A549 (cell line): Measurements from ENCODE around the gene HOXD9. TPM values are rescaled to one million over a fixed set of nuclear protein-coding genes. Genes with fewer than 3 reads are reported as not detected.

Experiments
- ATAC-seq, 2 experiments: fragments of 200-7000 bp in 1 of 2; fragments of >200 bp in 1 of 2; cut with Nextera tagmentation in 1 of 2; cut with Tn5 transposase in 1 of 2; 3 replicates each; pipeline versions ENCODE4 v1.8.0 to v1.9.1; 2018 to 2020; ENCODE audit warnings: mild to moderate bottlenecking in 1 of 2, moderate library complexity in 1 of 2
- CTCF ChIA-PET: fragments of 300-600 bp; sonication (Branson Sonifier 250); formaldehyde crosslinking; extraction: SDS; loops from one replicate; lab custom pipeline; 2021; ENCODE audit warnings: antibody characterized with exemption, inconsistent platforms; lab: Yijun Ruan, JAX
- POLR2A ChIA-PET: fragments of 350-600 bp; formaldehyde crosslinking; extraction: SDS; loops from one replicate; lab custom pipeline; 2021; ENCODE audit warnings: antibody characterized with exemption, inconsistent platforms; lab: Yijun Ruan, JAX
- DNase-seq, 2 experiments: peaks; one replicate each; pipeline versions ENCODE4 v3.0.0 to v3.0.0-alpha.2; 2011 to 2016; ENCODE audit warnings: low read depth in 1 of 2, low spot score in 1 of 2
- FAIRE-seq: peaks from 2 replicates; lab custom pipeline; 2011; peaks lifted over from hg19 to GRCh38; lab: Jason Lieb, UNC
- H3K27ac ChIP-seq, 2 experiments: fragments of >200 bp; sonication (Bioruptor Twin); formaldehyde crosslinking; 3 replicates each; pipeline ENCODE4 v1.5.1; 2016 to 2017
- H3K4me1 ChIP-seq: fragments of >200 bp; sonication (Bioruptor Twin); formaldehyde crosslinking; 3 replicates; pipeline ENCODE4 v1.6.1; 2016
- H3K4me2 ChIP-seq: fragments of >200 bp; sonication (Bioruptor Twin); formaldehyde crosslinking; 3 replicates; pipeline ENCODE4 v1.6.1; 2016
- H3K4me3 ChIP-seq: fragments of >200 bp; sonication (Bioruptor Twin); formaldehyde crosslinking; 3 replicates; pipeline ENCODE4 v1.5.1; 2016
- H3K9me3 ChIP-seq: fragments of >200 bp; sonication (Bioruptor Twin); formaldehyde crosslinking; 3 replicates; pipeline ENCODE4 v1.6.1; 2016
- BHLHE40 ChIP-seq: IDR thresholded peaks from 2 replicates; pipeline ENCODE4 v1.6.1; 2012; ENCODE audit warnings: low read depth, low read length, inconsistent platforms
- CHD2 ChIP-seq: fragments of 150-350 bp; IDR thresholded peaks from 2 replicates; pipeline ENCODE4 v1.6.1; 2014; ENCODE audit warnings: low read length; ENCODE audit not compliant: partially characterized antibody
- JUN ChIP-seq, 2 experiments: fragments of >200 bp; sonication (Bioruptor Twin); formaldehyde crosslinking; IDR thresholded peaks; 2 replicates in 1 of 2; 3 replicates in 1 of 2; pipeline ENCODE4 v1.6.1; 2016 to 2017
- MAFK ChIP-seq: fragments of 450-650 bp; IDR thresholded peaks from 2 replicates; pipeline ENCODE4 v1.6.1; 2014; ENCODE audit not compliant: partially characterized antibody
- MYC ChIP-seq: IDR thresholded peaks from 2 replicates; pipeline ENCODE4 v1.6.1; 2012; ENCODE audit warnings: mild to moderate bottlenecking, inconsistent platforms, low read length, improper control_type of control experiment, borderline replicate concordance
- NR3C1 ChIP-seq: fragments of >200 bp; sonication (Bioruptor Twin); formaldehyde crosslinking; IDR thresholded peaks from 3 replicates; pipeline ENCODE4 v1.6.1; 2017
- PHF8 ChIP-seq: fragments of 200-600 bp; sonication (generic); IDR thresholded peaks from 2 replicates; pipeline ENCODE4 v1.6.1; 2016; ENCODE audit warnings: low read depth, mild to moderate bottlenecking, antibody characterized with exemption, moderate library complexity, borderline replicate concordance
- POLR2AphosphoS2 ChIP-seq: conservative IDR thresholded peaks from 2 replicates; pipeline ENCODE4 v1.6.1; 2012; ENCODE audit warnings: low read length, improper control_type of control experiment, inconsistent platforms
- RAD21 ChIP-seq, 2 experiments: fragments of >200 bp in 1 of 2; sonication (Bioruptor Twin) in 1 of 2; formaldehyde crosslinking in 1 of 2; IDR thresholded peaks in 1 of 2; conservative IDR thresholded peaks in 1 of 2; 2 replicates in 1 of 2; 3 replicates in 1 of 2; pipeline ENCODE4 v1.6.1; 2012 to 2018; ENCODE audit warnings: inconsistent platforms in 1 of 2
- RARB ChIP-seq: fragments of 250-450 bp; sonication (Bioruptor Pico); IDR thresholded peaks from 2 replicates; pipeline ENCODE4 v1.8.0; 2021; ENCODE audit warnings: mild to moderate bottlenecking, moderate library complexity
- RFX5 ChIP-seq: fragments of 450-650 bp; IDR thresholded peaks from 2 replicates; pipeline ENCODE4 v1.7.1; 2014; ENCODE audit warnings: antibody characterized with exemption, mild to moderate bottlenecking, moderate library complexity
- SMC3 ChIP-seq: fragments of >200 bp; sonication (Bioruptor Twin); formaldehyde crosslinking; IDR thresholded peaks from 3 replicates; pipeline ENCODE4 v1.6.1; 2018; ENCODE audit warnings: inconsistent platforms
- SREBF2 ChIP-seq: fragments of 450-650 bp; IDR thresholded peaks from 2 replicates; pipeline ENCODE4 v1.6.1; 2014; ENCODE audit warnings: mild to moderate bottlenecking, moderate library complexity
- USF2 ChIP-seq: fragments of 450-650 bp; IDR thresholded peaks from 2 replicates; pipeline ENCODE4 v1.6.1; 2014; ENCODE audit warnings: antibody characterized with exemption
- ZNF302 ChIP-seq: fragments of 250-450 bp; sonication (Bioruptor Pico); IDR thresholded peaks from 2 replicates; pipeline ENCODE4 v1.9.0; 2021; ENCODE audit warnings: inconsistent platforms, mild to moderate bottlenecking, moderate library complexity
- WGBS: methylation state at CpG from one replicate; pipeline ENCODE4 v1.1.6; 2017; ENCODE audit errors: missing lambda C conversion rate; 5-methylcytosine and 5-hydroxymethylcytosine counted together
- polyA plus RNA-seq, 4 experiments: library from polyadenylated mRNA; depleted of rRNA in 3 of 4; stranded (reverse); fragments of >200 nt; fragmentation: RNase III in 1 of 4; extraction: RNeasy Plus Mini Kit Qiagen cat#74134 plus additional on column Dnase treatment in 1 of 4; gene quantifications; 2 replicates in 3 of 4; 3 replicates in 1 of 4; pipeline ENCODE4 v1.2.3, GENCODE V29; 2011 to 2017
- TF ChIP-seq, protein P1 (sequence below): IDR thresholded peaks from 2 replicates; pipeline ENCODE4 v1.6.1; 2012
- TF ChIP-seq, protein P2 (sequence below): fragments of >200 bp; sonication (Bioruptor Twin); formaldehyde crosslinking; IDR thresholded peaks from 3 replicates; pipeline ENCODE4 v1.5.1; 2016
- TF ChIP-seq, protein P3 (sequence below): IDR thresholded peaks from 2 replicates; pipeline ENCODE4 v1.6.1; 2012; ENCODE audit warnings: low read depth, borderline replicate concordance

HOXD9 gene
- polyA plus RNA-seq, 2 of the 4 experiments (the other 2 are of a cell fraction) = 0.45 to 1.0 TPM

DNA sequence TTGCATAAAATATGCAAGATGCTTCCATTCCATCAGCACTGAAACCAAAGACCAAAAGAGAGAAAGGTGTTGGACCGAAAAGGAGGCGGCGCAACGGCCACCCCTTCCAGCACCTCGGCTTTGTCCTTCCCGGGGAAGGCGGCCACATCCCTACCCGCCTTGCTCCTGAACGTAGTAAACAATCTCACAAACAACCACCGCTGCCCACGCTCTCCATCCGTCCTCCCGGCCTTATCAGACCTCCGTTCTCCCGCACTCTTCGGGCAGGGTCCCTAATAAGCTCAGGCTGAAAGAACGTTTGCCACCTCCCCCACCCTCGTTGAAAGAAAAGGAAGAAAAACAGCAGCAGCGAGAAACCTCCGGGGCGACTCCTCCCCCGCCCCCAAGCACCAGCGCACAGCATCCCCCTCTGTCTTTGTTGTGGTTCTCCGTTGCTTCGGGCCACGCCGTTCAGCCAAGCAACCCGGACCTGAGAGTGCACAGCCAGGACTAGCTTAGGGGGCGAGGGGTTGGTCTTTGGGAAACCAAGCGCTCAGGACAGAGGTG lies 43.2 kb upstream of the HOXD9 start:
- ChIA-PET POLR2A (no interaction called here), CTCF (interaction anchor here (0.6 to 5.5 kb wide), 31 partner anchors 8 to 1379 kb away, joined by 3 to 57 read pairs (median 5); partner anchors contain the start of gene HOXD11)
- H3K9me3 ChIP-seq = peaks cover 10% of the 10 kb centered on the region
- H3K4me3 ChIP-seq = peak overlapping the region; percentile 49
- peak; percentile 36 to 67; a peak in 5 of 6 replicates for ATAC-seq
- WGBS = 2% methylated on average over 21 of the region's 30 CpGs
- H3K27ac ChIP-seq = no peak overlapping the region
- no peak for FAIRE-seq
- DNase-seq = peak in 1 of 2 experiments; percentile 36
- TF ChIP-seq RAD21 (conservative IDR thresholded peaks at IDR 0.05 in 1 of 2, IDR thresholded peaks at IDR 0.05 in 1 of 2) = no peak
- TF ChIP-seq, protein P1, sequence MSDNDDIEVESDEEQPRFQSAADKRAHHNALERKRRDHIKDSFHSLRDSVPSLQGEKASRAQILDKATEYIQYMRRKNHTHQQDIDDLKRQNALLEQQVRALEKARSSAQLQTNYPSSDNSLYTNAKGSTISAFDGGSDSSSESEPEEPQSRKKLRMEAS = 0 out of 2 replicates have a peak, but pooled peaks have one; percentile 5
- TF ChIP-seq, all 56 proteins: peak for 1
- Histone ChIP-seq H3K4me1 (peaks cover 9% of the 10 kb centered on the region; the same call in 2 of the 3 replicates), H3K4me2 (peak overlapping the region; percentile 97)

DNA sequence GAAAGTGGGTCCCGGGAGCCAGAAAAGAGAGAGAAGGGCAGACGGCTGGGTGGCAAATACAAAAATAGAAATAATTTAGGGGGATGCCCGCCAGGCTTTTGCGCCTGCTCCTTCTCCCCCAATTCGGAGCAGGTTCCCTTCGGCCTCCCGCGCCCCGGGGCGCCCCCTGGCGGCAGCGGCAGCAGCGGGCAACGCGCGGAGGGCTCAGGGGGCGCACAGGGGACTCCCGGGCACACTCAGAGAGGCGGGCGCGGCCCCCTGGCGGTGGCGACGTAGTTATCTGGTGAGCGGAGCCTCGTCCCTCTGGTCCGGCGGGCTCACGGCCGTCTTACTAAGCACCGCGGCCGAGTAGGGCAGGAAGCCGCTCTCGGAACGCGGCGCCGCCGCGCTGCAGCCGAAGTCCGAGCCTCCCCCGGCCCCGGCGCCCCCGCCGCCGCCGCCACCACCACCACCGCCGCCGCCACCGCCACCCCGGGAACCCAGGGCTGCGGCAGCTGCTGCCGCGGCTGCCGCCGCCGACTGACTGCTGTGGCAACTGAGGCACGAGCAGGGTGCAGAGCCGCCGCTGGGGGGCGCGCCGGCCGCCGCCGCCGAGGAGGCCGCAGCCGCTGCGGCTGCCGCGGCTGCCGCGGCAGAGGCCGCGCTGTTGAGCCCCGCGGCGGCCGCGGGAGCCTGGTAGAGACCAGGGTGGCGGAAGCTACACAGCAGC lies 42.5 kb upstream of the HOXD9 start:
- FAIRE-seq (no peak), ATAC-seq (peak; percentile 91 to 97), DNase-seq (peak; percentile 82 to 85)
- H3K4me3 ChIP-seq = peak overlapping the region; percentile 49
- peaks cover 9% of the 10 kb centered on the region; the same call in 2 of the 3 replicates for H3K4me1 ChIP-seq
- peaks cover 10% of the 10 kb centered on the region for H3K9me3 ChIP-seq
- TF ChIP-seq SMC3 = peak; percentile 81
- TF ChIP-seq, protein P2, sequence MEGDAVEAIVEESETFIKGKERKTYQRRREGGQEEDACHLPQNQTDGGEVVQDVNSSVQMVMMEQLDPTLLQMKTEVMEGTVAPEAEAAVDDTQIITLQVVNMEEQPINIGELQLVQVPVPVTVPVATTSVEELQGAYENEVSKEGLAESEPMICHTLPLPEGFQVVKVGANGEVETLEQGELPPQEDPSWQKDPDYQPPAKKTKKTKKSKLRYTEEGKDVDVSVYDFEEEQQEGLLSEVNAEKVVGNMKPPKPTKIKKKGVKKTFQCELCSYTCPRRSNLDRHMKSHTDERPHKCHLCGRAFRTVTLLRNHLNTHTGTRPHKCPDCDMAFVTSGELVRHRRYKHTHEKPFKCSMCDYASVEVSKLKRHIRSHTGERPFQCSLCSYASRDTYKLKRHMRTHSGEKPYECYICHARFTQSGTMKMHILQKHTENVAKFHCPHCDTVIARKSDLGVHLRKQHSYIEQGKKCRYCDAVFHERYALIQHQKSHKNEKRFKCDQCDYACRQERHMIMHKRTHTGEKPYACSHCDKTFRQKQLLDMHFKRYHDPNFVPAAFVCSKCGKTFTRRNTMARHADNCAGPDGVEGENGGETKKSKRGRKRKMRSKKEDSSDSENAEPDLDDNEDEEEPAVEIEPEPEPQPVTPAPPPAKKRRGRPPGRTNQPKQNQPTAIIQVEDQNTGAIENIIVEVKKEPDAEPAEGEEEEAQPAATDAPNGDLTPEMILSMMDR = peak; percentile 93
- TF ChIP-seq PHF8 = no peak
- peak; percentile 40 to 67; a peak in 4 of 5 replicates for TF ChIP-seq RAD21 (conservative IDR thresholded peaks at IDR 0.05 in 1 of 2, IDR thresholded peaks at IDR 0.05 in 1 of 2)
- no peak for TF ChIP-seq MAFK
- TF ChIP-seq JUN (IDR thresholded peaks at IDR 0.05) = 0 out of 5 replicates have a peak, but pooled peaks of 1 of the 2 experiments have one; percentile 22
- no peak for TF ChIP-seq RARB (CRISPR knock-in tag)
- TF ChIP-seq ZNF302 (CRISPR knock-in tag) = no peak
- peak overlapping the region; percentile 64 to 80; a peak in 5 of 6 replicates for H3K27ac ChIP-seq
- 1% methylated on average over 17 of the region's 86 CpGs for WGBS
- peak overlapping the region; percentile 97 for H3K4me2 ChIP-seq
- ChIA-PET CTCF (interaction anchor here (0.6 to 5.5 kb wide), 32 partner anchors 9 to 1380 kb away, joined by 3 to 57 read pairs (median 5); partner anchors contain the start of gene HOXD11), POLR2A (interaction anchor here (0.6 kb wide), 1 partner anchor 65 kb away, joined by 4 read pairs; no protein-coding TSS in a partner anchor)

DNA sequence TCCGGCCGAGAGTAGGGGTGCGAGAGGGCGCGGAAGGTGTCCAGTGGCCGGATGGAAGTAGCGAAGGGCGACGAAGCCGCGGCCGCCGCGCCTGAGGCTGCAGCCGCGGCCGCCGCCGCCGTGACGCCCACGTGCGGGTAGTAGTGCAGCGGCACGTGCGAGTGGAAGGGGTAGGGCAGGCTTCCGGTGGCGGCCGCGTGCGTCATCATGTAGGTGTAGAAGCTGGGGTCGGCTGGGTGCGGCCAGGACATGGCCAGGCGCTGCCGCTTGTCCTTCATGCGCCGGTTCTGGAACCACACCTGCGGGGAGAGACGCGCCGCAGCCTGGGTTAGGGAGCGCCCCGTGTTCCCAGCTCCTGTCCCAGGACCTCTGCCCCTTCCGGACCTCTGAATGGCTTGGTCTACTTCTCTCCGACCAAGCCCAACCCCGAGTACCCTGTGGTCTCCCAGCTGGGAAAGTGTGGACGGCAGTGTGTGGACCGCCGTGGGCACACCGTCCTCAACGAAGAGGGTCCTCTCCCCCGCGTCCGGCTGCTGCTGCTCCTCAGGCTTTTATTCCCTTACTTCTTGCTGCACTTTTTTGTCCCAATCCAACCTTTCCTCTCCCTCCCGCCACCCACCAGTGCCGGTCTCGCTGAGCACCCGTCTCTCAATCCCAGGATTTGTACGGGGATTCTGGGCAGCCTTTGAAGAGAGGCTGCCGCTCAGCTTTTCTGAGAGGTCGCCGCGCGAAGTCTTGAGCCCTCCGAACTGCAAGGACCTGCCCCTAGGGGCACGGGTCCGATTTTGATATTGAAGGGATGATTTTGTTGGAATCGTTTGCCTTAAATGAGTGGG lies 41.8 kb upstream of the HOXD9 start:
- peak in 1 of 2 experiments; percentile 20; a peak in 3 of 6 replicates for ATAC-seq
- peak overlapping the region; percentile 64 to 80; a peak in 5 of 6 replicates for H3K27ac ChIP-seq
- CTCF ChIA-PET = interaction anchor here (0.6 to 5.5 kb wide), 22 partner anchors 8 to 1179 kb away, joined by 3 to 57 read pairs (median 6); no protein-coding TSS in a partner anchor
- 67% methylated on average over 53 of the region's 68 CpGs for WGBS
- H3K4me1 ChIP-seq = peaks cover 9% of the 10 kb centered on the region; the same call in 2 of the 3 replicates
- H3K9me3 ChIP-seq = peaks cover 10% of the 10 kb centered on the region
- peak overlapping the region; percentile 49 for H3K4me3 ChIP-seq
- POLR2A ChIA-PET = interaction anchor here (0.6 kb wide), 1 partner anchor 66 kb away, joined by 4 read pairs; no protein-coding TSS in a partner anchor
- peak in 1 of 2 experiments; percentile 47 for DNase-seq
- peak overlapping the region; percentile 97 for H3K4me2 ChIP-seq
- no peak for FAIRE-seq
- TF ChIP-seq JUN (IDR thresholded peaks at IDR 0.05) (no peak), USF2 (0 out of 2 replicates have a peak, but pooled peaks have one; percentile 4), RFX5 (no peak), MYC (0 out of 2 replicates have a peak, but pooled peaks have one; percentile 20), CHD2 (no peak), POLR2AphosphoS2 (no peak), RAD21 (conservative IDR thresholded peaks at IDR 0.05 in 1 of 2, IDR thresholded peaks at IDR 0.05 in 1 of 2) (no peak), NR3C1 (no peak), BHLHE40 (peak; percentile 61; the same call in 1 of the 2 replicates), SREBF2 (no peak)
- TF ChIP-seq, protein P1 = peak; percentile 92
- TF ChIP-seq, protein P3, sequence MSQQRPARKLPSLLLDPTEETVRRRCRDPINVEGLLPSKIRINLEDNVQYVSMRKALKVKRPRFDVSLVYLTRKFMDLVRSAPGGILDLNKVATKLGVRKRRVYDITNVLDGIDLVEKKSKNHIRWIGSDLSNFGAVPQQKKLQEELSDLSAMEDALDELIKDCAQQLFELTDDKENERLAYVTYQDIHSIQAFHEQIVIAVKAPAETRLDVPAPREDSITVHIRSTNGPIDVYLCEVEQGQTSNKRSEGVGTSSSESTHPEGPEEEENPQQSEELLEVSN = peak; percentile 86
